Smooth muscle cell (in vitro differentiated cells): ENCODE measurements around the gene RNF166. TPM values are rescaled to one million over a fixed set of nuclear protein-coding genes. Genes with fewer than 3 reads are reported as not detected.

Experiments used
- DNase-seq: peaks from one replicate; lab custom pipeline; 2025; ENCODE audit not compliant: unreplicated experiment; lab: John Stamatoyannopoulos, UW
- H2AFZ ChIP-seq: fragments of 200-600 bp; sonication (generic); 2 replicates; pipeline ENCODE4 v1.6.0; 2016; ENCODE audit warnings: antibody characterized with exemption, low read depth, mild to moderate bottlenecking
- H3F3A ChIP-seq: fragments of 200-600 bp; sonication (generic); 2 replicates; pipeline ENCODE4 v1.6.0; 2017; ENCODE audit warnings: antibody characterized with exemption, low read depth
- H3K27ac ChIP-seq: fragments of 200-600 bp; sonication (generic); 2 replicates; pipeline ENCODE4 v1.5.1; 2016; ENCODE audit warnings: low read depth, mild to moderate bottlenecking
- H3K27me3 ChIP-seq: fragments of 200-600 bp; sonication (generic); 2 replicates; pipeline ENCODE4 v1.6.1; 2016; ENCODE audit warnings: low read depth, mild to moderate bottlenecking
- H3K36me3 ChIP-seq: fragments of 200-600 bp; sonication (generic); 2 replicates; pipeline ENCODE4 v1.5.1; 2016; ENCODE audit warnings: low read depth
- H3K4me1 ChIP-seq: fragments of 200-600 bp; sonication (generic); 2 replicates; pipeline ENCODE4 v1.5.1; 2016; ENCODE audit warnings: low read depth
- H3K4me2 ChIP-seq: fragments of 200-600 bp; sonication (generic); 2 replicates; pipeline ENCODE4 v1.6.0; 2016; ENCODE audit warnings: mild to moderate bottlenecking
- H3K4me3 ChIP-seq: fragments of 200-600 bp; sonication (generic); 2 replicates; pipeline ENCODE4 v1.5.1; 2016; ENCODE audit warnings: mild to moderate bottlenecking
- H3K79me2 ChIP-seq: fragments of 200-600 bp; sonication (generic); 2 replicates; pipeline ENCODE4 v1.6.0; 2016; ENCODE audit warnings: low read depth, mild to moderate bottlenecking
- H3K9ac ChIP-seq: fragments of 200-600 bp; sonication (generic); 2 replicates; pipeline ENCODE4 v1.6.0; 2016; ENCODE audit warnings: low read depth
- H3K9me3 ChIP-seq: fragments of 200-600 bp; sonication (generic); replicated peaks from 2 replicates; pipeline ENCODE4 v1.5.1; 2016; ENCODE audit warnings: low read depth
- H4K20me1 ChIP-seq: fragments of 200-600 bp; sonication (generic); 2 replicates; pipeline ENCODE4 v1.6.0; 2016; ENCODE audit warnings: low read depth
- WGBS: methylation state at CpG from one replicate; pipeline ENCODE4 v1.1.7; 2016; ENCODE audit warnings: low lambda C conversion rate; 5-methylcytosine and 5-hydroxymethylcytosine counted together
- polyA plus RNA-seq: library from polyadenylated mRNA; unstranded; fragments of >200 nt; fragmentation: Nextera tagmentation; extraction: Ambion mirVana; gene quantifications from 2 replicates; pipeline ENCODE4 v1.2.1, GENCODE V29; 2016
- total RNA-seq: library from RNA; depleted of rRNA; stranded (reverse); fragments of >200 nt; gene quantifications from 2 replicates; pipeline ENCODE4 v1.2.3, GENCODE V29; 2014
- TF ChIP-seq, protein P1 (sequence below): fragments of 200-600 bp; sonication (generic); IDR thresholded peaks from 2 replicates; pipeline ENCODE4 v1.5.1; 2017; ENCODE audit warnings: borderline replicate concordance, mild to moderate bottlenecking, antibody characterized with exemption; ENCODE audit not compliant: insufficient read depth, poor library complexity, severe bottlenecking

The RNF166 gene
- total and polyA plus RNA-seq, 2 experiments from 2014 or later: 10.1 to 17.3 TPM

DNA sequence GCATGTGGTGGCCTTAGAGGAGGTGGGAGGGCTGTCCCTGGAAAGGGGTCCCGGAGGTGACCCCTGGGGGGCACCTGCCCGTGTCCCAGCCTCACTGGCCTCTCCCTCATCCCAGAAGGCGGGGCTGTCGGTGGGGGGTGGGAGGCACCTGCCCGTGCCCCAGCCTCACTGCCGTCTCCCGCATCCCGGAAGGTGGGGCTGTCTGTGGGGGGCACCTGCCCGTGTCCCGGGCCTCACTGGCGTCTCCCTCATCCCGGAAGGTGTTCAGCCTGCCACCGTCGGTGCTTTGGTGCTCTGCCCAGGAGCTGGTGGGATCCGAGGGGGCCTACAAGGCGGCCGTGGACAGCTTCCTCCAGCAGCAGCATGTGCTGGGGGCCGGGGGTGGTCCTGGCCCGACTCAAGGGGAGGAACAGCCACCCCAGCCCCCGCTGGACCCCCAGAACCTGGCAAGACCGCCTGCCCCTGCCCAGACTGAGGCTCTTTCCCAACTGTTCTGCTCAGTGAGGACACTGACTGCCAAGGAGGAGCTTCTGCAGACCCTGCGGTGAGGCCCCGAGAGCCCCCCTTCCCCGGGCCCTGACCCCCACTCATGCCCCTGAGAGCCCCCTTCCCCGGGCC lies 6.3 kb upstream of the RNF166 start:
- no peak overlapping the region for H3K27ac ChIP-seq
- H3K4me2 ChIP-seq: no peak overlapping the region
- H3K4me1 ChIP-seq: peaks cover 1% of the 10 kb centered on the region
- no peak for DNase-seq
- no peaks in the 10 kb centered on the region for H3K9me3 ChIP-seq
- WGBS: 91% methylated on average over 19 of the region's 25 CpGs
- no peaks in the 10 kb centered on the region for H3F3A ChIP-seq
- TF ChIP-seq, protein P1, sequence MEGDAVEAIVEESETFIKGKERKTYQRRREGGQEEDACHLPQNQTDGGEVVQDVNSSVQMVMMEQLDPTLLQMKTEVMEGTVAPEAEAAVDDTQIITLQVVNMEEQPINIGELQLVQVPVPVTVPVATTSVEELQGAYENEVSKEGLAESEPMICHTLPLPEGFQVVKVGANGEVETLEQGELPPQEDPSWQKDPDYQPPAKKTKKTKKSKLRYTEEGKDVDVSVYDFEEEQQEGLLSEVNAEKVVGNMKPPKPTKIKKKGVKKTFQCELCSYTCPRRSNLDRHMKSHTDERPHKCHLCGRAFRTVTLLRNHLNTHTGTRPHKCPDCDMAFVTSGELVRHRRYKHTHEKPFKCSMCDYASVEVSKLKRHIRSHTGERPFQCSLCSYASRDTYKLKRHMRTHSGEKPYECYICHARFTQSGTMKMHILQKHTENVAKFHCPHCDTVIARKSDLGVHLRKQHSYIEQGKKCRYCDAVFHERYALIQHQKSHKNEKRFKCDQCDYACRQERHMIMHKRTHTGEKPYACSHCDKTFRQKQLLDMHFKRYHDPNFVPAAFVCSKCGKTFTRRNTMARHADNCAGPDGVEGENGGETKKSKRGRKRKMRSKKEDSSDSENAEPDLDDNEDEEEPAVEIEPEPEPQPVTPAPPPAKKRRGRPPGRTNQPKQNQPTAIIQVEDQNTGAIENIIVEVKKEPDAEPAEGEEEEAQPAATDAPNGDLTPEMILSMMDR: no peak
- no peak overlapping the region for H2AFZ ChIP-seq
- H3K9ac ChIP-seq: no peak overlapping the region
- H3K4me3 ChIP-seq: no peak overlapping the region
- H3K79me2 ChIP-seq: peaks cover 7% of the 10 kb centered on the region
- peaks cover 24% of the 10 kb centered on the region for H4K20me1 ChIP-seq
- no peaks in the 10 kb centered on the region for H3K27me3 ChIP-seq
- peaks cover 2% of the 10 kb centered on the region for H3K36me3 ChIP-seq

DNA sequence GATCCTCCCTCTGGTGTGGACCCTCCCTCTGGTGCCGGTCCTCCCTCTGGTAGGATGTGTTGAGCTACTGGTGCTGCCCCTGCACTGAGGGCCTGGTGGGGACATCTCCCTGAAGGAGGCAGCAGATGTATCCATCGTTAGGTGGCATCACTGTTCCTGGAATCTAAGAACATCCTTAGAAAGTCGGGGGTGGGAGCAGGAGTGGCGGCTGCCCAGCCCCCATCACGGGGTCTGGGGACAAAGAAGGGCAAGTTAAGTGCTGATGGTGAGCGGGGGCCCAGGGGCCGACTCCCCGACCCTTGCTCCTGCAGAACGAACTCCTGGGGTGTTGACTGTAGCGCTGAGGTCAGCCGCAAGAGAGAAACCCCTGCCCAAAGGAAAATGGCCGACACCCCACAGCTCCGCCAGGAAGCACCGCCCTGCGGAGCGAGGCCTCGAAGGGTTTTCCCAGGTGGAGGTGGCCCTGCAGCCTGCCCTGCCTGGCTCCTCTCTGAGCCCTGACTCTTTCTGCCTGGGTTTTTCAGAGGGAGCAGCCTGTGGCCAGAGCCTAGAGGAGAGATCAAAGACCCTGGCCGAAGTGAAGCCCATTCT lies 5.6 kb upstream of the RNF166 start:
- H3K4me2 ChIP-seq: no peak overlapping the region
- H4K20me1 ChIP-seq: peaks cover 21% of the 10 kb centered on the region
- no peaks in the 10 kb centered on the region for H3K9me3 ChIP-seq
- H3K27ac ChIP-seq: no peak overlapping the region
- no peak overlapping the region for H2AFZ ChIP-seq
- peaks cover 7% of the 10 kb centered on the region for H3K4me1 ChIP-seq
- WGBS: 96% methylated on average over 17 of the region's 18 CpGs
- H3F3A ChIP-seq: no peaks in the 10 kb centered on the region
- no peaks in the 10 kb centered on the region for H3K36me3 ChIP-seq
- TF ChIP-seq, protein P1: no peak
- H3K4me3 ChIP-seq: no peak overlapping the region
- no peak overlapping the region for H3K9ac ChIP-seq
- H3K79me2 ChIP-seq: peaks cover 13% of the 10 kb centered on the region
- no peaks in the 10 kb centered on the region for H3K27me3 ChIP-seq
- DNase-seq: no peak

DNA sequence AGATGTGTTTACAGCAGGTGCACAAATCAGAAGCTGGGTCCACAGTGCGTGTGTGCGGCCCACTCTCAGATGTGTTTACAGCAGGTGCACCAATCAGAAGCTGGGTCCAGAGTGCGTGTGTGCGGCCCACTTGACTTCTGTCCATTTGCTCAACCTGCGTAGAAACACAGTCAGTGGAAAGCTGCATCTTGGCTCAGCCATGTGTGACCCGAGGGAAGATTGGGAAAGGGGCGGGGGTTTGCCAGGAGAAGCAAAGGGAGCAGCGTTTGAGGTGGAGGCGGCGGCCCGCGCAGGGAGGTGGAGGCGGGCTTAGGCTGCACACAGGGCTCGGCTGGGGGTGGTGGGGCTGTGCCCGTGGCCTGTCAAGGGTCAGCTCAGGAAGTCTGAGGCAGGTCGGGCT lies 4.3 kb upstream of the RNF166 start:
- no peaks in the 10 kb centered on the region for H3K9me3 ChIP-seq
- H3K36me3 ChIP-seq: no peaks in the 10 kb centered on the region
- no peak overlapping the region for H2AFZ ChIP-seq
- peaks cover 7% of the 10 kb centered on the region for H3K4me1 ChIP-seq
- DNase-seq: no peak
- peaks cover 19% of the 10 kb centered on the region for H3K79me2 ChIP-seq
- H3F3A ChIP-seq: no peaks in the 10 kb centered on the region
- H3K4me3 ChIP-seq: no peak overlapping the region
- TF ChIP-seq, protein P1: no peak
- H3K9ac ChIP-seq: no peak overlapping the region
- H3K27ac ChIP-seq: no peak overlapping the region
- H4K20me1 ChIP-seq: peaks cover 21% of the 10 kb centered on the region
- WGBS: 89% methylated on average over 16 of the region's 16 CpGs
- H3K4me2 ChIP-seq: no peak overlapping the region
- H3K27me3 ChIP-seq: no peaks in the 10 kb centered on the region
